ENCODE results near the gene TMEM121B. TPM values are rescaled to one million over a fixed set of nuclear protein-coding genes. Genes with fewer than 3 reads are reported as not detected.

Gene TMEM121B
- total and polyA plus RNA-seq, 2 of the 13 experiments (the other 11 are each of a cell fraction or from before 2014, with no cell fraction given), result not detected

DNA sequence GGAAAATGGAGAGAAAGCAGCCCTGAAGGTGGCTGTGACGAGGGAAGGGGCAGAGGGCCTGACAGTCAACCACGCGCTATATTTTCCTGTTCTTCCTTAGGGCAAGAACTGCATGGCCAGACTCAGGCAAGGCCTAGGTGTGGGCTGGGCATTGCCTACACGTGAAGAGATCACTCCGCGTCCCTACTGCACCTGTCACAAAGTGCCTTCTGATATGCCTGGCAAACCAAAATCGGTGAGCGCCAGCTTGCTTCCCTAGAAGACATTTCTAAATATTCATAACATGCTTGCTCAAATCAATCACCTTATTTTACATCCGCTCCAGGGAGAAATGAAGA lies 6.3 kb downstream of the TMEM121B start:
- BruUV-seq (replicated peaks), result no TSS peak
- in situ Hi-C loops (cut with HindIII; ENCODE audit: extremely low pct_ligation_motif_present, low pct_unique_long_range_greater_than_20kb), result no loop called here
- 36% methylated on average over 6 of the region's 9 CpGs for WGBS (ENCODE audit: low lambda C conversion rate)

More for the DNA sequence above, 6.3 kb downstream of the TMEM121B start:
- TF ChIP-seq KLF16 (CRISPR knock-in tag; IDR thresholded peaks at IDR 0.05) (no peak), IKZF4 (CRISPR knock-in tag; IDR thresholded peaks at IDR 0.05; ENCODE audit: borderline replicate concordance, low read depth, not compliant biosample characterization) (no peak), KAT7 (CRISPR knock-in tag; IDR thresholded peaks at IDR 0.05; ENCODE audit: borderline replicate concordance) (no peak), ATF1 (CRISPR knock-in tag; IDR thresholded peaks at IDR 0.05) (no peak), ZNF850 (CRISPR knock-in tag; conservative IDR thresholded peaks at IDR 0.05) (no peak), ZNF549 (CRISPR knock-in tag; IDR thresholded peaks at IDR 0.05) (no peak), KAT8 (CRISPR knock-in tag; IDR thresholded peaks at IDR 0.05) (no peak), ZNF468 (CRISPR knock-in tag; IDR thresholded peaks at IDR 0.05) (no peak)
- TF ChIP-seq, protein P1, sequence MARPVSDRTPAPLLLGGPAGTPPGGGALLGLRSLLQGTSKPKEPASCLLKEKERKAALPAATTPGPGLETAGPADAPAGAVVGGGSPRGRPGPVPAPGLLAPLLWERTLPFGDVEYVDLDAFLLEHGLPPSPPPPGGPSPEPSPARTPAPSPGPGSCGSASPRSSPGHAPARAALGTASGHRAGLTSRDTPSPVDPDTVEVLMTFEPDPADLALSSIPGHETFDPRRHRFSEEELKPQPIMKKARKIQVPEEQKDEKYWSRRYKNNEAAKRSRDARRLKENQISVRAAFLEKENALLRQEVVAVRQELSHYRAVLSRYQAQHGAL (CRISPR knock-in tag; IDR thresholded peaks at IDR 0.05; ENCODE audit: not compliant biosample characterization), result no peak
- TF ChIP-seq, protein P2, sequence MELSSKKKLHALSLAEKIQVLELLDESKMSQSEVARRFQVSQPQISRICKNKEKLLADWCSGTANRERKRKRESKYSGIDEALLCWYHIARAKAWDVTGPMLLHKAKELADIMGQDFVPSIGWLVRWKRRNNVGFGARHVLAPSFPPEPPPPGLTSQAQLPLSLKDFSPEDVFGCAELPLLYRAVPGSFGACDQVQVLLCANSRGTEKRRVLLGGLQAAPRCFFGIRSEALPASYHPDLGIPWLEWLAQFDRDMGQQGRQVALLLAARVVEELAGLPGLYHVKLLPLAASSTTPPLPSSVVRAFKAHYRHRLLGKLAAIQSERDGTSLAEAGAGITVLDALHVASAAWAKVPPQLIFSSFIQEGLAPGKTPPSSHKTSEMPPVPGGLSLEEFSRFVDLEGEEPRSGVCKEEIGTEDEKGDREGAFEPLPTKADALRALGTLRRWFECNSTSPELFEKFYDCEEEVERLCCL (CRISPR knock-in tag; IDR thresholded peaks at IDR 0.05; ENCODE audit: borderline replicate concordance), result no peak
- TF ChIP-seq, protein P3, sequence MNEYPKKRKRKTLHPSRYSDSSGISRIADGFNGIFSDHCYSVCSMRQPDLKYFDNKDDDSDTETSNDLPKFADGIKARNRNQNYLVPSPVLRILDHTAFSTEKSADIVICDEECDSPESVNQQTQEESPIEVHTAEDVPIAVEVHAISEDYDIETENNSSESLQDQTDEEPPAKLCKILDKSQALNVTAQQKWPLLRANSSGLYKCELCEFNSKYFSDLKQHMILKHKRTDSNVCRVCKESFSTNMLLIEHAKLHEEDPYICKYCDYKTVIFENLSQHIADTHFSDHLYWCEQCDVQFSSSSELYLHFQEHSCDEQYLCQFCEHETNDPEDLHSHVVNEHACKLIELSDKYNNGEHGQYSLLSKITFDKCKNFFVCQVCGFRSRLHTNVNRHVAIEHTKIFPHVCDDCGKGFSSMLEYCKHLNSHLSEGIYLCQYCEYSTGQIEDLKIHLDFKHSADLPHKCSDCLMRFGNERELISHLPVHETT (CRISPR knock-in tag; conservative IDR thresholded peaks at IDR 0.05), result no peak
- no peak for ATAC-seq
- Histone ChIP-seq H3K27ac (ENCODE audit: extremely low read length, insufficient read depth, low read length) (no peak overlapping the region), H3K4me3 (replicated peaks in 1 of 3; ENCODE audit: insufficient read depth in 1 of 3, low read depth in 2 of 3, low read length in 3 of 3) (no peak overlapping the region), H3K79me2 (ENCODE audit: insufficient read depth, low read length) (no peaks in the 10 kb centered on the region), H3K9ac (ENCODE audit: insufficient read depth, low read depth, low read length) (no peak overlapping the region), H3K4me2 (ENCODE audit: low read depth, low read length) (no peak overlapping the region), H3K27me3 (ENCODE audit: control insufficient read depth in 1 of 2, insufficient read depth in 2 of 2, low read length in 2 of 2) (peaks cover 3 to 29% of the 10 kb centered on the region in 2 experiments; a peak in 4 of 5 replicates), H2AFZ (ENCODE audit: low read length) (no peak overlapping the region), H3K4me1 (ENCODE audit: insufficient read depth, low read length) (no peaks in the 10 kb centered on the region), H4K20me1 (ENCODE audit: insufficient read depth, low read length) (no peaks in the 10 kb centered on the region), H3K36me3 (replicated peaks in 1 of 2; ENCODE audit: control insufficient read depth in 1 of 2, insufficient read depth in 2 of 2, low read length in 2 of 2) (no peaks in the 10 kb centered on the region), H3K9me3 (ENCODE audit: low read length) (no peaks in the 10 kb centered on the region)
- intact Hi-C loops (cut with micrococcal nuclease; ENCODE audit: unreplicated experiment), result no loop called here
- no peak for FAIRE-seq
- no peak for DNase-seq (ENCODE audit: low spot score)
- ChIA-PET CTCF (ENCODE audit: low intra/inter-chr PET ratio, low total read pairs) (no interaction called here), POLR2A (no interaction called here)
